Epithelial cell of prostate (primary cell): ENCODE results near the gene ZNHIT6.
A peak's percentile ranks its signal among the peaks of the same experiment; 100 is the strongest.

Source experiments
- DNase-seq: peaks from one replicate; pipeline ENCODE4 v3.0.0-alpha.2; 2011; ENCODE audit warnings: low read depth, low spot score
- H3K27ac ChIP-seq: fragments of 450-650 bp; 2 replicates; pipeline ENCODE4 v1.5.1; 2017; ENCODE audit warnings: mild to moderate bottlenecking

ZNHIT6 gene

GRCh38 chr1:85624361-85624760, 83.9 kb downstream of the ZNHIT6 start:
- no peak for DNase-seq
- no peak overlapping the region for H3K27ac ChIP-seq

- no peak overlapping the region for H3K27ac ChIP-seq
- DNase-seq = no peak
Measured at GRCh38 chr1:85623061-85623471, 85.2 kb downstream of the ZNHIT6 start.

- DNase-seq = no peak
- no peak overlapping the region for H3K27ac ChIP-seq
Measured at GRCh38 chr1:85621430-85621829, 86.8 kb downstream of the ZNHIT6 start.

DNA sequence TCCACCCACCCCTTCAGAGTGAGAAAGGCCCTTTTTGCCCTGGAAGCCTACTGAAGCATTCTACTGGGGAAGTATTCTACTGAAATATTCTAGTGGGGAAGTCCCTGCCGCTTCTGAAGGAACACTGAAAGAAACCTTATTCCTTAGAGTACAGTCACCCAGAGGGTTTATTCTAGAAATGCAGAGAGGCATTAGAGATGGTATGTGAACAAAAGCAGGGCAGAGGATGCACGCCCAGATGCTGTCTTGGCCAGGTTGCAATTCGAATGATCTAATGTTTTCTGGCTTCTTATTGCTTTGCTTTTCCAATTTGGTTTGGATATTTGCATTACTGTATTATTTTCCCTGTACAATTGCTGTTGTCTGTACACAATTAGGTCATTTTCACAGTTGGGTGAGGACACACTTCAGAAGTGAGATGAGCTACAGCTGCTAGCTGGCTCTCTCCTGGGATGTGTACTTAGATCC, 90.6 kb downstream of the ZNHIT6 start:
- no peak for DNase-seq
- H3K27ac ChIP-seq = no peak overlapping the region

DNA sequence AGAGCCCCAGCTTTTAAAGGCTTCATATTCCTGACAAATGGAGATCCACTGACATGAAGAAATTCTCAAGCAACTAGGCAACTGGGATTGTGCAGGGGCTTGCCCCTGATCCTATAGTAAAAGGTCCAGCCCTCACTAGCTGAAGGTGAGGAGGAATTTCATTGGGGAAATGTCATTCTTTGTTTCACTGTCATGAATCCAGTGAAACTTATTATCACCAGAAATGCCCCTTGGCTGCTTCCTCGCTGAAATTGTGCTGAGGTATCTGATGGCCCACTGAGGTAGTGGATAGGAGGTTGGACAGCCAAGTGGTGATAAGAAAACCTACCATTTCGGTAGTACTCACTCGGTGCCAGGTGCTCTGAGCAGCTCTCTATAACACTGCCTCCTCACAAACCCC, 91.5 kb downstream of the ZNHIT6 start:
- no peak for DNase-seq
- H3K27ac ChIP-seq = no peak overlapping the region

- no peak overlapping the region for H3K27ac ChIP-seq
- no peak for DNase-seq
Measured at GRCh38 chr1:85616364-85616705, 91.9 kb downstream of the ZNHIT6 start.

DNA sequence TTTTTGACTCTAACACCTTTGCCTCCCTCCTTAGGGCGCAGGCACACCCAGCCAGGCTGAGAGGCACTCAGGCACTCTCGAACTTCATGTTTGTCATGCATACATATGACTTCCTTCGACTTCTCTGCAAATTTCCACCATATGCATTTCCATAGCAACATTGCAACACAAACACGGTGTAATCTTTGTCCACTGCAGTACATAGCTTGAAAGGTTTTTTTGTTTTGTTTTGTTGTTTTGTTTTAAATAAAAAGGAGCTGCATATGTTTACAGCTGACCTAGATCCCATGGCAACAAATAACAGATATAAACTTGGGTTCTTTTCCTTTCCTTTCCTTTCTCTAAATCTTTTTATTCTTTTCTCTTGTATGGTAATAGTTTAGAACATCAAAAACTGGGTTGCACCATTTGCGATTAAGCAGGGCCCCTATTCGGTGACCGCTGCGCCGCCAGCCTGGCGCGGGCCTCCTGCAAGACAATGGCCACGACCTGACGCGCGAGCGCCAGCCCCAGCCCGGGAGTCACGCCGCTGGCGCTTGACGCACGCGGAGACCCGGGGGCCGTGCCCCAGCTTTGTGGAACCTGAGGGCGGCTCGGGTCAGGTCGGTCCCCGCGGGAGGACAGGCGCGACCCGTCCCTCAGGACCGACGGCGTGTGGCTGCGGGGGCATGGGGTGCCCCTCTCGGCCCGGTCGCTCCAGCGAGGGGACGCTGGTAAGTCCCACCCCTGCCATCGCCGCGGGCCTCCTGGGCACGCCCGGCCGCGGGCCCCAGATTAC, 92.5 kb downstream of the ZNHIT6 start:
- H3K27ac ChIP-seq = no peak overlapping the region

GRCh38 chr1:85612704-85613361, 95.4 kb downstream of the ZNHIT6 start:
- no peak for DNase-seq
- H3K27ac ChIP-seq = peak overlapping the region; percentile 94

More for the DNA sequence above, 92.5 kb downstream of the ZNHIT6 start:
- DNase-seq = no peak

- peak overlapping the region; percentile 94 for H3K27ac ChIP-seq
Measured at GRCh38 chr1:85611856-85612255, 96.4 kb downstream of the ZNHIT6 start.

DNA sequence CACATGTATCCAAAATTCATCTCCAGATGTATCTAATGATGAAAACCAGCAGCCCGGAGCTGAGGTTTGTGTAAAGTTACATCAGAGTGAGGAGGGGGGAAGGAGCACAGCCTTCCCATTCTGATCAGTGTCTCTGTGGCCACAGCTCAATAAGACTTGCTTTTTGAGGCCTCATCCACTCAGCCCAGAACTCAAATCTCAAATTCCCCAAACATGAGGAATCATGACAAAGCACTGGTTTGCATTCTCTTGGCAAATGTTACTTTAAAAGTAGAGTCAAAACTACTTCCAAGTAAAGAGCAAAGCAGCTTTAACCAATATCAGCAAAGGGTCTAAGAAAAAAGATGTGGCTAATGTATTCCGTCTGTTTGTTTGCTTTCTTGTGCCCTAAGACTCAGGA, 96.8 kb downstream of the ZNHIT6 start:
- H3K27ac ChIP-seq = peak overlapping the region; percentile 94
- no peak for DNase-seq

More at GRCh38 chr1:85611856-85612255, 96.4 kb downstream of the ZNHIT6 start:
- DNase-seq = peak; percentile 94

DNA sequence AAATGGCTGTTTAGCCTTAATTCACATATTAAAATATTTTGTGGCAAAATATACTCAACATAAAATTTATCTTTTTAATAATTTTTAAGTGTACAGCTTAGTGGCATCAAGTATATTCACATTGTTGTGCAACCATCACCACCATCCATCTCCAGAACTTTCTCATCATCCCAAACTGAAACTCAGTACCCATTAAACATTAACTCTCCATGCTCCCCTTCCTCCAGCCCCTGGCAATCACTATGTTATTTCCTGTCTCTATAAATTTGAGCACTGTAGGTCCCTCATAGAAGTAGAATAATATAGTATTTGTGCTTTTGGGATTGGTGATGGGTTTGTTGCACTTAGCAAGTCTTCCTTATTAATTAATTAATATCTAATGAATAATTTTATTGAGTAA, 98.3 kb downstream of the ZNHIT6 start:
- DNase-seq = no peak
- H3K27ac ChIP-seq = no peak overlapping the region

- no peak overlapping the region for H3K27ac ChIP-seq
- no peak for DNase-seq
Measured at GRCh38 chr1:85608851-85609250, 99.4 kb downstream of the ZNHIT6 start.

DNA sequence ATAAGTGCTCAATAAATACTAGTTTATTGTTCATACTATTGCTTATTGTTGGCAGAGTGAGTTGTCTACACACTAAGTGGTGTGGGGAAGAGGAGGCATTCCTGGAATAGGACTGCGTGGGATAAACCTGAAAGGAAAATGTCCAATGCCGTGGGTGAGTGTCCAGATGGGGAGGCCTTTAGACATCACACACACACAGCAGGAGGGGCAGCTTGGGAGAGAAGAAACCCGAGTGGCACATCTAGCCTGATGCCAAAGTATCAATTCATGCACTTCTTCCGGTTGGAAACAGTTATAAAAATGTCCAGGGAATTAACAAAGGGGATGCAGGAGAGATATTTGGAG, 100.3 kb downstream of the ZNHIT6 start:
- peak overlapping the region; percentile 91 for H3K27ac ChIP-seq
- no peak for DNase-seq

DNA sequence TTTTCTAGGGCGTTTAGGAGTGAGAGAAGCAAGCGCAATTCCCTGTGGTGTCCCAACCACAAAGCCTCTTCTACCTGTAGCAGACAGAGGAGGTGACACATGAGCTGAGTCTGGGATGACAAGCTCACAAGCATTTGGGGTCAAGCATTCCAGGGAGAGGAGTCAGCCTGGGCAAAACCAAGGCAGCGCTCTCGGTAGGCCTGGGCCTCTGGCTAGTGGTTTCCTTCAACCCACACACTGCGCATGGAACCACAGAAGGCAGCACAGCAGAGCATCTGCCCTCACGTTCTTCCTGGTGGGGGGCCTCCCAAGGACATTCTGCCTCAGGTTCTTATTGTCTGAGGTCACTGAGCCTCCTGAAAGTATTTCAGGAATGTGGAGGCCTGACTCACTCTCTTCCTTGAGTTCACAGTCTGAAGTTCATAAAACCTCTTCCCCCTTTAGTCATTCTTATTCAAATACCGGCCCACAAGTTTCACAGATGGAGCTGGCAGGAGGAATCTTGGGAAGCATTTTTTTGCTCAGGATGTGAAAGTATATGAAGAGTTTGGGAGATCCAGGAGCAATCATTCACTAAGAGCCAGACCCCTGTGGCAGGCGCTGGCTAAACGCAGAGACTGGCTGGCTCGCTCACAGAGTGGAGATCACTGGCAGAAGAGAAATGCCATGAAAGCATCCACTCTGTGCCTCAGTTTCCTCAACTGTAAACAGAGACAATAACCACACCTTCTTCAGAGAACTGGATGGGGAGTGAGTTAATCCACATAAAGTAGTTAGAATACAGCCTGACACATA, 100.9 kb downstream of the ZNHIT6 start:
- DNase-seq = peak; percentile 86
- peak overlapping the region; percentile 91 for H3K27ac ChIP-seq

DNA sequence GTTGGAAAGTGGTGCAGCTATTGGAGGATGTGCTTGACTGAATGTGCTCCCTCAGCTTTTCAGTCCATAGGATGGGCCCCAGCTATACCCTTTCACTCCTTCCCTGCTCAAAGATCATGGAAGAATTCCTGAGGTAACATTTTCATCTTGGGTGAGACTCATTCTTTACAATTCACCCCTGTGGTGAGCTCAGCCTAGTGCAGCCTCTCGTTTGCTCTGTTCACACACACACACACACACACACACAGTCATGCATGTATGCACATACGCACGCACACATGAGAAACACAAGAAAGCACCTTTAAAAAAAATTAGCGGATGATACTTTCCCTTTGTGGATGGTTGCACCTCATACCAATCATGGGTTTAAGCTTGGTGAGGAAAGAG, 101.8 kb downstream of the ZNHIT6 start:
- H3K27ac ChIP-seq = peak overlapping the region; percentile 91
- DNase-seq = no peak

DNA sequence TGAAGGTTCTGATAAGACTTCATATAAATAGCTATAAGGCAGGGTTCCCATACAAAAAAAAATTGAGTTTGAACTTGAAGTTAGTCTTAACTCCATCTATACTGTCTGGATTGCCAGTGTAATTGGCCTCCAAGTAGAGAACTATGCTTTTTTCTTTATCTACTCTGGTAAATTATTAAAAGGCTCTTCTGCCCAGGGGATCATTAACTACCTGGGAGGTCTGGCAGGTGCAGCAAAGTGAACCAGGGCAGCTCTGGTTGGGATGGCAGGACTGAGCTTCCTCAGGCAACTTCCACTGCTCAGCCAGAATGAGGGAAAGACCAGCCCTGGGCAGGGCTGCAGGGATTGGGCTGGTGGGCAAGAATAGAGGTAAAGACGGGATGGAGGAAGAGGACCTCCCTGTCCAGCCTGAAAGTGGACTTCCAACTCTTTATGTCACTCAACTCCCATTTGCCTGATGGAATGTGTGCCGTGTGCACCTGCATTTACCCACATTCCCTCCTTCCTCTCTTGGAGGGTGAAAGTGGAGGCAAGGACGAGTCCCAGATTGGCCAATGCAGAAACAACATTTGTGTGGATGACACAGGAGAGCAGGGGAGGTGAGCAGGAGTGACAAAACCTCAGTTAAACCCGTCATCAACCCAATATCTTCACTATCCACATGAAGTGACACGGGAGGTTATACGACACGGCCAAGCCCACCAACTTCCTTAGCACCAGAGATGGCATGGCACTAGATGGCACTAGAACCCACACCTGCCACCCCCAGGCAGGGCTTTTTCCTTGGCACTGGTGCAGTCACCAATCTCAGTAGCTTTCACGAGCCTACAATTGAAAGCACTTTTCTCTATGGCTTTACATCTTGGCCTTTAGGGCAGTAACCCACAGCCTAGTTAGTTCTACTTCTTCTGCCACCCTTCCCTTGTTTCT, 102.5 kb downstream of the ZNHIT6 start:
- DNase-seq = no peak
- H3K27ac ChIP-seq = peak overlapping the region; percentile 91

- DNase-seq = no peak
- no peak overlapping the region for H3K27ac ChIP-seq
Measured at GRCh38 chr1:85604298-85604997, 103.8 kb downstream of the ZNHIT6 start.

- DNase-seq = no peak
- H3K27ac ChIP-seq = no peak overlapping the region
Measured at GRCh38 chr1:85603086-85603880, 105.0 kb downstream of the ZNHIT6 start.

DNA sequence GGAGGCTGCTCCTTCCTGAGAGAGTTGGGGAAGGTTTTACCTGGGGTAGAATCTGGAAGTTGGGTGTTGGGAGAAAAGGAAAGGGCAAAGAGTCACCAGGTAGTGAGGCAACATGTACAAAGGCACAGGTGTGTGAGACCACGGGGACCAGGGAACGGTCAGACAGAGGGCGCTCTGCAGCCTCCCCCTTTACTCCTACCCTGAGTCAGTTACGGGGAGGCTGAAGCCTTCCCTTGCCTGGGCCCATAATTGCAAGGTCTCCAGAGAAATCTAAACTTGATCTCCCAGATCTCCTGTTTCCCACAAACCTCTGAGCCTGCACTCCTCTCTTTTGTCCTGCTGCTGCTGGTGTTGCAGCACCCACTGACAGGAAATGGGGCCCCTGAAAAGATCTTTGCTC, 105.7 kb downstream of the ZNHIT6 start:
- no peak for DNase-seq
- no peak overlapping the region for H3K27ac ChIP-seq
